HepG2 (cell line): Measurements from ENCODE around the gene SLC25A28. TPM values are rescaled to one million over a fixed set of nuclear protein-coding genes. Genes with fewer than 3 reads are reported as not detected.

Experiments
- ATAD3A ChIP-seq: sonication (generic); formaldehyde crosslinking; IDR thresholded peaks from 2 replicates; pipeline ENCODE4 v1.4.0; 2020; ENCODE audit warnings: missing genetic modification reagents
- CBFB ChIP-seq: sonication (generic); formaldehyde crosslinking; IDR thresholded peaks from 2 replicates; pipeline ENCODE4 v1.4.0; 2020; ENCODE audit warnings: missing genetic modification reagents
- CCDC6 ChIP-seq: sonication (generic); formaldehyde crosslinking; IDR thresholded peaks from 2 replicates; pipeline ENCODE4 v1.8.1; 2022; ENCODE audit warnings: mild to moderate bottlenecking, missing genetic modification reagents, moderate library complexity
- CENPT ChIP-seq: sonication (generic); formaldehyde crosslinking; IDR thresholded peaks from 2 replicates; pipeline ENCODE4 v1.8.0; 2022; ENCODE audit warnings: low read depth, mild to moderate bottlenecking, moderate library complexity, missing genetic modification reagents
- KMT2B ChIP-seq: IDR thresholded peaks from 2 replicates; pipeline ENCODE4 v1.6.1; 2016; ENCODE audit warnings: missing genetic modification reagents, missing compliant biosample characterization
- STAT5B ChIP-seq: sonication (generic); formaldehyde crosslinking; IDR thresholded peaks from 2 replicates; pipeline ENCODE4 v1.4.0; 2020; ENCODE audit warnings: missing genetic modification reagents
- ZBTB21 ChIP-seq: sonication (generic); formaldehyde crosslinking; IDR thresholded peaks from 2 replicates; pipeline ENCODE4 v1.4.0; 2020; ENCODE audit warnings: missing genetic modification reagents
- ZFP36L1 ChIP-seq: sonication (generic); formaldehyde crosslinking; IDR thresholded peaks from 2 replicates; pipeline ENCODE4 v1.8.0; 2022; ENCODE audit warnings: mild to moderate bottlenecking, missing genetic modification reagents, moderate library complexity
- ZKSCAN1 ChIP-seq: fragments of 150-350 bp; IDR thresholded peaks from 2 replicates; pipeline ENCODE4 v1.6.1; 2014; ENCODE audit warnings: low read length
- ZMYM3 ChIP-seq: sonication (generic); formaldehyde crosslinking; IDR thresholded peaks from 2 replicates; pipeline ENCODE4 v1.5.1; 2020; ENCODE audit warnings: mild to moderate bottlenecking, missing genetic modification reagents
- ZNF121 ChIP-seq: sonication (generic); formaldehyde crosslinking; IDR thresholded peaks from 2 replicates; pipeline ENCODE4 v1.5.0; 2020; ENCODE audit warnings: mild to moderate bottlenecking, missing genetic modification reagents
- ZNF274 ChIP-seq: sonication (generic); formaldehyde crosslinking; IDR thresholded peaks from 2 replicates; pipeline ENCODE4 v1.5.1; 2020; ENCODE audit warnings: mild to moderate bottlenecking, missing genetic modification reagents
- ZNF547 ChIP-seq: sonication (generic); formaldehyde crosslinking; IDR thresholded peaks from 2 replicates; pipeline ENCODE4 v1.5.1; 2020; ENCODE audit warnings: mild to moderate bottlenecking, missing genetic modification reagents
- ZNF670 ChIP-seq: sonication (generic); formaldehyde crosslinking; IDR thresholded peaks from 2 replicates; pipeline ENCODE4 v1.8.0; 2022; ENCODE audit warnings: mild to moderate bottlenecking, missing genetic modification reagents, borderline replicate concordance
- ZNF749 ChIP-seq: sonication (generic); formaldehyde crosslinking; IDR thresholded peaks from 2 replicates; pipeline ENCODE4 v1.8.0; 2022; ENCODE audit warnings: mild to moderate bottlenecking, missing genetic modification reagents, moderate library complexity, borderline replicate concordance
- ZNF883 ChIP-seq: sonication (generic); formaldehyde crosslinking; IDR thresholded peaks from 2 replicates; pipeline ENCODE4 v1.5.1; 2020; ENCODE audit warnings: mild to moderate bottlenecking, missing genetic modification reagents; ENCODE audit errors: not compliant biosample characterization
- polyA plus RNA-seq, 8 experiments: library from polyadenylated mRNA; depleted of rRNA in 3 of 8; stranded (reverse) in 7 of 8; unstranded in 1 of 8; fragments of >200 nt; fragmentation: Illumina TruSeq in 4 of 8; extraction: Trizol in 4 of 8; gene quantifications; 2 replicates each; pipeline versions ENCODE4 v1.2.1 to v1.2.3, GENCODE V29; 2011 to 2016; ENCODE audit warnings: low read depth in 4 of 8, missing spikeins in 1 of 8, mixed read lengths in 1 of 8; ENCODE audit not compliant: insufficient read depth in 1 of 8
- total RNA-seq, 5 experiments: library from RNA; depleted of rRNA; stranded (reverse); fragments of >200 nt; fragmentation: Illumina TruSeq; extraction: Trizol; gene quantifications; 2 replicates each; pipeline ENCODE4 v1.2.3, GENCODE V29; 2016; ENCODE audit warnings: low read depth in 1 of 5
- TF ChIP-seq, protein P1 (sequence below): sonication (generic); formaldehyde crosslinking; IDR thresholded peaks from 2 replicates; pipeline ENCODE4 v1.9.0; 2021; ENCODE audit warnings: mild to moderate bottlenecking, missing genetic modification reagents
- TF ChIP-seq, protein P2 (sequence below): IDR thresholded peaks from 2 replicates; pipeline ENCODE4 v1.6.1; 2016; ENCODE audit warnings: mild to moderate bottlenecking, missing biosample characterization, missing genetic modification reagents
- TF ChIP-seq, protein P3 (sequence below): sonication (generic); formaldehyde crosslinking; IDR thresholded peaks from 2 replicates; pipeline ENCODE4 v1.5.1; 2020; ENCODE audit warnings: mild to moderate bottlenecking, missing genetic modification reagents, moderate library complexity
- TF ChIP-seq, protein P4 (sequence below): IDR thresholded peaks from 2 replicates; pipeline ENCODE4 v1.6.1; 2012; ENCODE audit warnings: inconsistent platforms

The SLC25A28 gene
- total and polyA plus RNA-seq, 2 of the 13 experiments (the other 11 are each of a cell fraction or from before 2014, with no cell fraction given) = 15.2 to 41.0 TPM

DNA sequence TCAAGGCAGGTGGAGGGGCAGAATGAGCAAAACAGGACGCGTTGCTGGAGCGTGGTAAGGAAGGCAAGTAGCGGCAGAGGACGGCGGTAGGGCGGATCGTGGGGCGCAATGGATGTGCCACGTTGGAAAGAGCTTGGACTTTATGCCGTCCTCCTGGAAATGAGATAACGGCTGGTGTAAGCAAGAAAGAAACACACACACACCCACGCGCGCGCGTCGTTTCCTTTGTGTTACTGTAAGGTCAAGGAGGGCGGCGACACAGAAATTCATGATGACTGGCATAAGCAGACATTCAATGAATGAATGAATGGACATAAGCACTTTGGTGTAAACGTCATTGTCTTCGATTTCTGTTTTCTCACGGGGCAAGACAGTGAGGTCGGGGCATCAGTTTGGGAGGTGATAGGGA lies 38.4 kb upstream of the SLC25A28 start (continued):
- TF ChIP-seq ZMYM3 = 0 out of 2 replicates have a peak, but pooled peaks have one; percentile 11
- TF ChIP-seq ZNF547 (CRISPR knock-in tag) = peak; percentile 74; the same call in 1 of the 2 replicates
- TF ChIP-seq, protein P1, sequence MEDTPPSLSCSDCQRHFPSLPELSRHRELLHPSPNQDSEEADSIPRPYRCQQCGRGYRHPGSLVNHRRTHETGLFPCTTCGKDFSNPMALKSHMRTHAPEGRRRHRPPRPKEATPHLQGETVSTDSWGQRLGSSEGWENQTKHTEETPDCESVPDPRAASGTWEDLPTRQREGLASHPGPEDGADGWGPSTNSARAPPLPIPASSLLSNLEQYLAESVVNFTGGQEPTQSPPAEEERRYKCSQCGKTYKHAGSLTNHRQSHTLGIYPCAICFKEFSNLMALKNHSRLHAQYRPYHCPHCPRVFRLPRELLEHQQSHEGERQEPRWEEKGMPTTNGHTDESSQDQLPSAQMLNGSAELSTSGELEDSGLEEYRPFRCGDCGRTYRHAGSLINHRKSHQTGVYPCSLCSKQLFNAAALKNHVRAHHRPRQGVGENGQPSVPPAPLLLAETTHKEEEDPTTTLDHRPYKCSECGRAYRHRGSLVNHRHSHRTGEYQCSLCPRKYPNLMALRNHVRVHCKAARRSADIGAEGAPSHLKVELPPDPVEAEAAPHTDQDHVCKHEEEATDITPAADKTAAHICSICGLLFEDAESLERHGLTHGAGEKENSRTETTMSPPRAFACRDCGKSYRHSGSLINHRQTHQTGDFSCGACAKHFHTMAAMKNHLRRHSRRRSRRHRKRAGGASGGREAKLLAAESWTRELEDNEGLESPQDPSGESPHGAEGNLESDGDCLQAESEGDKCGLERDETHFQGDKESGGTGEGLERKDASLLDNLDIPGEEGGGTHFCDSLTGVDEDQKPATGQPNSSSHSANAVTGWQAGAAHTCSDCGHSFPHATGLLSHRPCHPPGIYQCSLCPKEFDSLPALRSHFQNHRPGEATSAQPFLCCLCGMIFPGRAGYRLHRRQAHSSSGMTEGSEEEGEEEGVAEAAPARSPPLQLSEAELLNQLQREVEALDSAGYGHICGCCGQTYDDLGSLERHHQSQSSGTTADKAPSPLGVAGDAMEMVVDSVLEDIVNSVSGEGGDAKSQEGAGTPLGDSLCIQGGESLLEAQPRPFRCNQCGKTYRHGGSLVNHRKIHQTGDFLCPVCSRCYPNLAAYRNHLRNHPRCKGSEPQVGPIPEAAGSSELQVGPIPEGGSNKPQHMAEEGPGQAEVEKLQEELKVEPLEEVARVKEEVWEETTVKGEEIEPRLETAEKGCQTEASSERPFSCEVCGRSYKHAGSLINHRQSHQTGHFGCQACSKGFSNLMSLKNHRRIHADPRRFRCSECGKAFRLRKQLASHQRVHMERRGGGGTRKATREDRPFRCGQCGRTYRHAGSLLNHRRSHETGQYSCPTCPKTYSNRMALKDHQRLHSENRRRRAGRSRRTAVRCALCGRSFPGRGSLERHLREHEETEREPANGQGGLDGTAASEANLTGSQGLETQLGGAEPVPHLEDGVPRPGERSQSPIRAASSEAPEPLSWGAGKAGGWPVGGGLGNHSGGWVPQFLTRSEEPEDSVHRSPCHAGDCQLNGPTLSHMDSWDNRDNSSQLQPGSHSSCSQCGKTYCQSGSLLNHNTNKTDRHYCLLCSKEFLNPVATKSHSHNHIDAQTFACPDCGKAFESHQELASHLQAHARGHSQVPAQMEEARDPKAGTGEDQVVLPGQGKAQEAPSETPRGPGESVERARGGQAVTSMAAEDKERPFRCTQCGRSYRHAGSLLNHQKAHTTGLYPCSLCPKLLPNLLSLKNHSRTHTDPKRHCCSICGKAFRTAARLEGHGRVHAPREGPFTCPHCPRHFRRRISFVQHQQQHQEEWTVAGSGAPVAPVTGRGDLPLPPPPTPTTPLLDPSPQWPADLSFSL = 0 out of 2 replicates have a peak, but pooled peaks have one; percentile 35
- peak; percentile 22; the same call in 1 of the 2 replicates for TF ChIP-seq ZNF274 (CRISPR knock-in tag)
- peak; percentile 93 for TF ChIP-seq ZNF121 (CRISPR knock-in tag)
- TF ChIP-seq, protein P2, sequence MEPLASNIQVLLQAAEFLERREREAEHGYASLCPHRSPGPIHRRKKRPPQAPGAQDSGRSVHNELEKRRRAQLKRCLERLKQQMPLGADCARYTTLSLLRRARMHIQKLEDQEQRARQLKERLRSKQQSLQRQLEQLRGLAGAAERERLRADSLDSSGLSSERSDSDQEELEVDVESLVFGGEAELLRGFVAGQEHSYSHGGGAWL (CRISPR knock-in tag) = peak; percentile 7; the same call in 1 of the 2 replicates
- TF ChIP-seq, protein P3, sequence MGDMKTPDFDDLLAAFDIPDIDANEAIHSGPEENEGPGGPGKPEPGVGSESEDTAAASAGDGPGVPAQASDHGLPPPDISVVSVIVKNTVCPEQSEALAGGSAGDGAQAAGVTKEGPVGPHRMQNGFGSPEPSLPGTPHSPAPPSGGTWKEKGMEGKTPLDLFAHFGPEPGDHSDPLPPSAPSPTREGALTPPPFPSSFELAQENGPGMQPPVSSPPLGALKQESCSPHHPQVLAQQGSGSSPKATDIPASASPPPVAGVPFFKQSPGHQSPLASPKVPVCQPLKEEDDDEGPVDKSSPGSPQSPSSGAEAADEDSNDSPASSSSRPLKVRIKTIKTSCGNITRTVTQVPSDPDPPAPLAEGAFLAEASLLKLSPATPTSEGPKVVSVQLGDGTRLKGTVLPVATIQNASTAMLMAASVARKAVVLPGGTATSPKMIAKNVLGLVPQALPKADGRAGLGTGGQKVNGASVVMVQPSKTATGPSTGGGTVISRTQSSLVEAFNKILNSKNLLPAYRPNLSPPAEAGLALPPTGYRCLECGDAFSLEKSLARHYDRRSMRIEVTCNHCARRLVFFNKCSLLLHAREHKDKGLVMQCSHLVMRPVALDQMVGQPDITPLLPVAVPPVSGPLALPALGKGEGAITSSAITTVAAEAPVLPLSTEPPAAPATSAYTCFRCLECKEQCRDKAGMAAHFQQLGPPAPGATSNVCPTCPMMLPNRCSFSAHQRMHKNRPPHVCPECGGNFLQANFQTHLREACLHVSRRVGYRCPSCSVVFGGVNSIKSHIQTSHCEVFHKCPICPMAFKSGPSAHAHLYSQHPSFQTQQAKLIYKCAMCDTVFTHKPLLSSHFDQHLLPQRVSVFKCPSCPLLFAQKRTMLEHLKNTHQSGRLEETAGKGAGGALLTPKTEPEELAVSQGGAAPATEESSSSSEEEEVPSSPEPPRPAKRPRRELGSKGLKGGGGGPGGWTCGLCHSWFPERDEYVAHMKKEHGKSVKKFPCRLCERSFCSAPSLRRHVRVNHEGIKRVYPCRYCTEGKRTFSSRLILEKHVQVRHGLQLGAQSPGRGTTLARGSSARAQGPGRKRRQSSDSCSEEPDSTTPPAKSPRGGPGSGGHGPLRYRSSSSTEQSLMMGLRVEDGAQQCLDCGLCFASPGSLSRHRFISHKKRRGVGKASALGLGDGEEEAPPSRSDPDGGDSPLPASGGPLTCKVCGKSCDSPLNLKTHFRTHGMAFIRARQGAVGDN (CRISPR knock-in tag) = peak; percentile 11; the same call in 1 of the 2 replicates
- 0 out of 2 replicates have a peak, but pooled peaks have one; percentile 10 for TF ChIP-seq ZFP36L1
- no peak for TF ChIP-seq ZKSCAN1
- no peak for TF ChIP-seq CCDC6 (CRISPR knock-in tag)
- 0 out of 2 replicates have a peak, but pooled peaks have one; percentile 65 for TF ChIP-seq CENPT
- TF ChIP-seq ZNF883 (CRISPR knock-in tag) = peak; percentile 35
- no peak for TF ChIP-seq ATAD3A
- TF ChIP-seq KMT2B (CRISPR knock-in tag) = 0 out of 2 replicates have a peak, but pooled peaks have one; percentile 0
- TF ChIP-seq ZNF749 (CRISPR knock-in tag) = peak; percentile 74; the same call in 1 of the 2 replicates
- no peak for TF ChIP-seq ZBTB21 (CRISPR knock-in tag)
- peak; percentile 8; the same call in 1 of the 2 replicates for TF ChIP-seq CBFB
- TF ChIP-seq ZNF670 (CRISPR knock-in tag) = no peak
- TF ChIP-seq STAT5B = no peak
- TF ChIP-seq, protein P4, sequence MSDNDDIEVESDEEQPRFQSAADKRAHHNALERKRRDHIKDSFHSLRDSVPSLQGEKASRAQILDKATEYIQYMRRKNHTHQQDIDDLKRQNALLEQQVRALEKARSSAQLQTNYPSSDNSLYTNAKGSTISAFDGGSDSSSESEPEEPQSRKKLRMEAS = peak; percentile 26
